ENCODE measurements around the gene ANKK1.

- no peak for TF ChIP-seq POLR2A (IDR thresholded peaks at IDR 0.05; ENCODE audit: low read length)
- TF ChIP-seq GATA1 (IDR thresholded peaks at IDR 0.05; ENCODE audit: low read depth, low read length) = no peak
Measured at GRCh38 chr11:113377681-113378412, 9.7 kb upstream of the ANKK1 start.
